DOHH2 (cell line): Measurements from ENCODE around the gene EIF2S2.

Source experiments
- EZH2phosphoT487 ChIP-seq: fragments of 200-600 bp; sonication (generic); IDR thresholded peaks from 2 replicates; pipeline ENCODE4 v1.6.1; 2017; ENCODE audit warnings: borderline replicate concordance, mild to moderate bottlenecking, antibody characterized with exemption, low read length, moderate library complexity, mixed read lengths
- TF ChIP-seq, protein P1 (sequence below): fragments of 200-600 bp; sonication (generic); IDR thresholded peaks from one replicate; pipeline ENCODE4 v1.5.1; 2014; ENCODE audit warnings: antibody characterized with exemption, mild to moderate bottlenecking, low read depth, low read length; ENCODE audit not compliant: poor library complexity, severe bottlenecking

DNA sequence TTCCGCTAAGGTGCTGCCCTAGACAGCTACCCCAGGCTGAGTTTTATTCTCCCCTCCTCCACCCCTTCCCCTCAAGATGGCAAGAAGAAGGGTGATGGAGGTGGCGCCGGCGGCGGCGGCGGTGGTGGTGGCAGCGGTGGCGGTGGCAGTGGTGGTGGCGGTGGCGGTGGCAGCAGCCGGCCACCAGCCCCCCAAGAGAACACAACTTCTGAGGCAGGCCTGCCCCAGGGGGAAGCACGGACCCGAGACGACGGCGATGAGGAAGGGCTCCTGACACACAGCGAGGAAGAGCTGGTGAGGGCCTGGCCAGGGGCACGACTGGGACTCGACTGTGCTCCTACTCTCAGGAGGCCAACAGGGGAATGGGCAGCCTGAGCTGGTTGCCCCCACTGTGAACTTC, 35.1 kb downstream of the EIF2S2 start:
- TF ChIP-seq, protein P1, sequence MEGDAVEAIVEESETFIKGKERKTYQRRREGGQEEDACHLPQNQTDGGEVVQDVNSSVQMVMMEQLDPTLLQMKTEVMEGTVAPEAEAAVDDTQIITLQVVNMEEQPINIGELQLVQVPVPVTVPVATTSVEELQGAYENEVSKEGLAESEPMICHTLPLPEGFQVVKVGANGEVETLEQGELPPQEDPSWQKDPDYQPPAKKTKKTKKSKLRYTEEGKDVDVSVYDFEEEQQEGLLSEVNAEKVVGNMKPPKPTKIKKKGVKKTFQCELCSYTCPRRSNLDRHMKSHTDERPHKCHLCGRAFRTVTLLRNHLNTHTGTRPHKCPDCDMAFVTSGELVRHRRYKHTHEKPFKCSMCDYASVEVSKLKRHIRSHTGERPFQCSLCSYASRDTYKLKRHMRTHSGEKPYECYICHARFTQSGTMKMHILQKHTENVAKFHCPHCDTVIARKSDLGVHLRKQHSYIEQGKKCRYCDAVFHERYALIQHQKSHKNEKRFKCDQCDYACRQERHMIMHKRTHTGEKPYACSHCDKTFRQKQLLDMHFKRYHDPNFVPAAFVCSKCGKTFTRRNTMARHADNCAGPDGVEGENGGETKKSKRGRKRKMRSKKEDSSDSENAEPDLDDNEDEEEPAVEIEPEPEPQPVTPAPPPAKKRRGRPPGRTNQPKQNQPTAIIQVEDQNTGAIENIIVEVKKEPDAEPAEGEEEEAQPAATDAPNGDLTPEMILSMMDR: no peak
- no peak for TF ChIP-seq EZH2phosphoT487
